Activated T-cell treated with anti-CD3 and anti-CD28 coated beads for 1 hour (primary cell): ENCODE data around the gene SOBP.

Experiments used
- DNase-seq: peaks from one replicate; pipeline ENCODE4 v3.0.0-alpha.2; 2020; ENCODE audit warnings: low read depth

Gene SOBP

DNA sequence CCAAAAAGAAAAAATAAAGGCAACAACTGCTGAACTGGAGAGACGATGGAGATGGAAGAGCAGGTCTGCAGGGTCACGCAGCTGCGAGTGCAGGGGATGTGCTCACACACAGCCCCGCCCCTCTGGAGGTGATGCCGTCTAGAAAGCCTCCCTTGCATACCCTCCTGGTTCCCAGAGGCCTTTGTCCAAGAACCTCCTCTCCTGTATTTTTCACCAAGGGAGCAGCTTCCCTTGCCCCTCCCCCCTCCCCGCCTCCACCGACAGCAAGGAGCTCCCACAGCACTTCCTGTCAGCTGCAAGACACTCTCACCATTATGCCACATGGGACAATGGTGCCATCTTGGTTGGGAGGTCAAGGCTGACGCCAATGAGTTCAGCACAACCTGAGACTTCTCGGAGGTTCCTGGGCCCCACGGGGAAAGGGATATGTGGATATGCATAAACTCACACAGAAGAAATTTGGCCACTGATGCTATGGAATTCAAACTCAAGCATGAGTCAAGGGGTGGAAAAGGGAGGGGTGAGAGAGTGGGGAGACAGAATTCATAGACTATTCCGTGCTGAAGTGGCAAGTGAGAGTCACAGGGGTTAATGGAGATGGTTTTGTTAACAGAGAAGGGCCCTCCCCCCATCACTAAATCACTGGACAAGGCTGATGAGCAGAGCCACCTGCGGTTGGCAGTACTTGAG, 201.3 kb downstream of the SOBP start:
- DNase-seq, result no peak

DNA sequence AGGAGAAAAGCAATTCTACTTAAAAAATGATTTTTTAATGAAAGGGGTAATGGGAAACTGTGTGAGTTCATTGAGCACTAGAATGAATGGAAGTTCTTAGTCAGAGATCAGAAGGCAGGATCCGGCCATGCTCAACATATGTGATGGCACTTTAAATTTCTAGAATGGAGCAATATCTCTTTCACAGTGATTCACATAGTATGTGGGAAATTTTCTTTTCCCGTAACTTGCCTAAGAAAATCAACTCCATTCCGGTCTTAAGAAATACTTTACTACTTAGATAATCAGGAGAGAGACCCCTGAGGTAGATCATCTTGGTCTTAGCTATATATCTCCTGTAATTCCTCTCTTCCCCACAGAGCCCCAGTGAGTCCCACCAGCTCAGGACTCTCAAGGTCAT, 202.4 kb downstream of the SOBP start:
- no peak for DNase-seq

DNA sequence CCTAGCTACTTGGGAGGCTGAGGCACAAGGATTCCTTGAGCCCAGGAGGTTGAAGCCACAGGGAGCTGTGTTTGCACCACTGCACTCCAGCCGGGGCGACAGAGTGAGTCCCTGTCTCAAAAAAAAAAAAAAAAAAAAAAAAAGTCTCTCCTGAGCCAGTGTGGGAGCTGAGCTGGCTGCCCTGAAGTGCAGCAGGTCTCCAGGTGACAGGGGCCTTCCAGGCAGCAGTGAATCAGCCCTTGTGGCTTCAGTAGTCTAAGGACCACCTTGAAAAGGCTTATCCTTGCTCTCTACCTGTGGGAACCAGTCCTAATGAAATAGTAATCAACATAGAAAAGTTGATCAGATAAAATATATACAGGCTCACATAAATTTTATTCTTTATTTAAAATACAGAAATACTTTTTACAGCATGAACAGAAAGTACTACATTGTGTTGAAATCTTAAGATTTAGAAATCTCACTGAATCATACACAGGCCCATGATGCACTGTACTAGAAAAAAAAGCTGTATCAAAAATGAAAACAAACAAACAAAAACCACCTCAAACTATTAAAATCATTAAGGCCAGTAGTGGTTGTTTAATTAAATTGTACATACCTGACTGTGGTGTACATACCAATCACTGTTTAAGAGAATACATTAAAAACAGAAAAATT, 205.3 kb downstream of the SOBP start:
- no peak for DNase-seq

- DNase-seq, result no peak
Measured at GRCh38 chr6:107697682-107698081, 207.8 kb downstream of the SOBP start.

GRCh38 chr6:107698146-107698545, 208.2 kb downstream of the SOBP start:
- DNase-seq, result no peak

- DNase-seq, result no peak
Measured at GRCh38 chr6:107699254-107699653, 209.3 kb downstream of the SOBP start.

DNA sequence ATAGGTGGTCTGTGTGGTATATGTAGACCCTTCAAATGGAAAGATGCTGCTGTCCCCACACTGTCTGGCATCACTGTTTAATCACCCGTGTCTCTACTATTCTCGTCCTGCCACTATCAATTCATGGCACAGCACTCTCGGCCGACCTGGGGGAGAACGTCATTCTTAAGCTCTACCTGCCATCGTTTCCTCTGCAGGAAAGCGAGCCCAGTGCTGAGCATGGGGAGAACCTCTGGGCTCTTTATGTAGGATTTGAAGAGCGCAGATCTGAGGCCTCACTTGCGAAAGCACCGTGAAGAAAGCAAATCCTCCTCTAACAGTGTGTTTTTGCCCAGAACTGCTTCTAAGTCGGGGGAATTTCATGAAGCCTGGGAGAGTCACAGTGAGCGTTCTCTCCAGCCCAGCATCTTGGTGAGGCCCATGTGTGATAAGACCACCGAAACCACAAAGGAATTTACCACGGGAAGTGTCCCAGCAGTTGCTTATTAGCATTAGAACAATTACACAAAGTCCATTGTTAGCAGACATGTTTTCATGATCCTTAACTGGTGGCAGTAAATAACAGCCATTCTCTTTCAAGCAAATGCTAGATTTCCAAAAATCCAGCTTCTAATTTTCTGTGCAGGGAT, 209.9 kb downstream of the SOBP start:
- no peak for DNase-seq

DNA sequence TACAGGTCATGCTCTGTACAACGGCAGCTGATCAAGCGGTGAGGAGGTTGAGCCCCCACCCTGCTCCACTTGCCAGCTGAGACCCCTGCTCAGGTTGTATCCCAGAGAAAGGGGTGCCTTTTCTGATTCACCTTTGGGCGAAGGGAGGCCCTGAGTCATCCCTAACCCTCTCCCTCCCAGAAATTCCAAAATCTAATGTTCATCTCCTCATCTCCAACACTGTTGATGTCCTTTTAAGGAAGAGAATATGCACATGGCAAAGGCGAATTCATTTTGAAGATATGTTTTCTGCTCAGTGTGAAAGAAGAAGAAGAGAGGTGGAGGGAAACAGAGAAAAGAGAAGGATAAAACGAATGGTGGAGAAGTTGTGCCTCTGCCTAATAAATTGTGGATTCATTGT, 213.7 kb downstream of the SOBP start:
- DNase-seq, result no peak

- DNase-seq, result no peak
Measured at GRCh38 chr6:107704347-107705013, 214.6 kb downstream of the SOBP start.

- DNase-seq, result no peak
Measured at GRCh38 chr6:107706516-107707115, 216.7 kb downstream of the SOBP start.

GRCh38 chr6:107707346-107708275, 217.7 kb downstream of the SOBP start:
- DNase-seq, result no peak

GRCh38 chr6:107708435-107708834, 218.5 kb downstream of the SOBP start:
- DNase-seq, result no peak

GRCh38 chr6:107709341-107709740, 219.4 kb downstream of the SOBP start:
- DNase-seq, result no peak
